B cell (primary cell): ENCODE results near the gene CASR.

Experiments
- EZH2 ChIP-seq: IDR thresholded peaks from 2 replicates; pipeline ENCODE4 v1.6.1; 2012; ENCODE audit warnings: borderline replicate concordance, low read depth, mild to moderate bottlenecking, moderate library complexity, low read length; ENCODE audit not compliant: insufficient read depth, poor library complexity, severe bottlenecking
- TF ChIP-seq, protein P1 (sequence below): fragments of 200-600 bp; IDR thresholded peaks from one replicate; pipeline ENCODE4 v1.8.0; 2022; ENCODE audit warnings: antibody characterized with exemption, mild to moderate bottlenecking

DNA sequence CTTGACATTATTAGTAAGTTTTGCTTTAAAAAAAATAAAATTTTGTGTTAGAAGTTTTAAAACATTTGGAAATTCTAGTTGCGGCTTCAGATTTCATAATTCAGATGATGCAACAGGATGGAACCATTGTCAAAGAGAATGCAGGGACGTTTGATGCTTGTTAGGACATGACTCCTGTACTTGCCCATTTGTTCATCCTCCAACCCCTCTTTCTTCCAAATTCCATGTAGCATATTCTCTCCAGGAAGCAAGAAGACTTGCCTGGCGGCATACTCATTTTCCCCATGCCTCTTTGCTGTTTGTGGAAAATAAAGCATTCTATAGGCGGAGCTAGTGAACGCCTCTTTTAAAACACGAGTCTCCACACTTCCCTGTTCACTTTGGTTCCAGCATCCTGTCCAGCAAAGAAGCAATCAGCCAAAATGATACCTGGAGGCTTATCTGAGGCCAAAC lies 141.4 kb downstream of the CASR start, which contains the start of gene CSTA:
- no peak for TF ChIP-seq EZH2
- TF ChIP-seq, protein P1, sequence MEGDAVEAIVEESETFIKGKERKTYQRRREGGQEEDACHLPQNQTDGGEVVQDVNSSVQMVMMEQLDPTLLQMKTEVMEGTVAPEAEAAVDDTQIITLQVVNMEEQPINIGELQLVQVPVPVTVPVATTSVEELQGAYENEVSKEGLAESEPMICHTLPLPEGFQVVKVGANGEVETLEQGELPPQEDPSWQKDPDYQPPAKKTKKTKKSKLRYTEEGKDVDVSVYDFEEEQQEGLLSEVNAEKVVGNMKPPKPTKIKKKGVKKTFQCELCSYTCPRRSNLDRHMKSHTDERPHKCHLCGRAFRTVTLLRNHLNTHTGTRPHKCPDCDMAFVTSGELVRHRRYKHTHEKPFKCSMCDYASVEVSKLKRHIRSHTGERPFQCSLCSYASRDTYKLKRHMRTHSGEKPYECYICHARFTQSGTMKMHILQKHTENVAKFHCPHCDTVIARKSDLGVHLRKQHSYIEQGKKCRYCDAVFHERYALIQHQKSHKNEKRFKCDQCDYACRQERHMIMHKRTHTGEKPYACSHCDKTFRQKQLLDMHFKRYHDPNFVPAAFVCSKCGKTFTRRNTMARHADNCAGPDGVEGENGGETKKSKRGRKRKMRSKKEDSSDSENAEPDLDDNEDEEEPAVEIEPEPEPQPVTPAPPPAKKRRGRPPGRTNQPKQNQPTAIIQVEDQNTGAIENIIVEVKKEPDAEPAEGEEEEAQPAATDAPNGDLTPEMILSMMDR = no peak
